Astrocyte (in vitro differentiated cells and primary cell): ENCODE measurements around the gene HSPA1A. TPM values are rescaled to one million over a fixed set of nuclear protein-coding genes. Genes with fewer than 3 reads are reported as not detected.

Experiments
- DNase-seq: peaks from one replicate; pipeline ENCODE4 v3.0.0-alpha.2; 2010; ENCODE audit warnings: low read depth
- FAIRE-seq: peaks from 2 replicates; lab custom pipeline; 2011; peaks lifted over from hg19 to GRCh38; lab: Jason Lieb, UNC
- H2AFZ ChIP-seq: 2 replicates; pipeline ENCODE4 v1.6.0; 2012; ENCODE audit warnings: low read depth, low read length, inconsistent platforms
- H3K27ac ChIP-seq: 2 replicates; pipeline ENCODE4 v1.5.1; 2011; ENCODE audit warnings: low read depth, low read length, inconsistent platforms
- H3K27me3 ChIP-seq: 2 replicates; pipeline ENCODE4 v1.6.0; 2011; ENCODE audit warnings: low read length, inconsistent platforms; ENCODE audit not compliant: insufficient read depth
- H3K36me3 ChIP-seq: 2 replicates; pipeline ENCODE4 v1.5.1; 2011; ENCODE audit warnings: low read length, inconsistent platforms; ENCODE audit not compliant: insufficient read depth
- H3K4me1 ChIP-seq: 2 replicates; pipeline ENCODE4 v1.5.1; 2011; ENCODE audit warnings: low read length, inconsistent platforms; ENCODE audit not compliant: insufficient read depth
- H3K4me2 ChIP-seq: 2 replicates; pipeline ENCODE4 v1.6.0; 2012; ENCODE audit warnings: low read length, inconsistent platforms
- H3K4me3 ChIP-seq: 2 replicates; pipeline ENCODE4 v1.5.1; 2011; ENCODE audit warnings: low read depth, mild to moderate bottlenecking, low read length, inconsistent platforms; ENCODE audit not compliant: insufficient read depth
- H3K79me2 ChIP-seq: 2 replicates; pipeline ENCODE4 v1.6.0; 2012; ENCODE audit warnings: mild to moderate bottlenecking, low read length, inconsistent platforms; ENCODE audit not compliant: insufficient read depth
- H3K9ac ChIP-seq: 2 replicates; pipeline ENCODE4 v1.6.0; 2012; ENCODE audit warnings: mild to moderate bottlenecking, low read length, inconsistent platforms
- H3K9me3 ChIP-seq: 2 replicates; pipeline ENCODE4 v1.5.1; 2012; ENCODE audit warnings: low read depth, mild to moderate bottlenecking, low read length, inconsistent platforms; ENCODE audit not compliant: insufficient read depth
- H4K20me1 ChIP-seq: 2 replicates; pipeline ENCODE4 v1.6.0; 2012; ENCODE audit warnings: low read length, inconsistent platforms; ENCODE audit not compliant: insufficient read depth
- H3K27ac Mint-ChIP-seq: one replicate; pipeline ENCODE4 v1.8.0; 2021; ENCODE audit warnings: mild to moderate bottlenecking, mixed read lengths; ENCODE audit not compliant: unreplicated experiment
- H3K27me3 Mint-ChIP-seq: one replicate; pipeline ENCODE4 v1.8.0; 2021; ENCODE audit warnings: low read depth, mixed read lengths; ENCODE audit not compliant: unreplicated experiment
- H3K36me3 Mint-ChIP-seq: one replicate; pipeline ENCODE4 v1.8.0; 2021; ENCODE audit warnings: low read depth, mixed read lengths; ENCODE audit not compliant: unreplicated experiment
- H3K4me1 Mint-ChIP-seq: one replicate; pipeline ENCODE4 v1.8.0; 2021; ENCODE audit warnings: low read depth, mixed read lengths; ENCODE audit not compliant: unreplicated experiment
- H3K4me3 Mint-ChIP-seq: one replicate; pipeline ENCODE4 v1.8.0; 2021; ENCODE audit warnings: mild to moderate bottlenecking, moderate library complexity, mixed read lengths; ENCODE audit not compliant: unreplicated experiment
- H3K9me3 Mint-ChIP-seq: one replicate; pipeline ENCODE4 v1.8.0; 2021; ENCODE audit warnings: mild to moderate bottlenecking, mixed read lengths; ENCODE audit not compliant: unreplicated experiment
- CTCF ChIP-seq: IDR thresholded peaks from 2 replicates; pipeline ENCODE4 v1.5.1; 2011; ENCODE audit warnings: low read depth, mild to moderate bottlenecking, inconsistent platforms, low read length, moderate library complexity; ENCODE audit not compliant: insufficient read depth
- EZH2 ChIP-seq: IDR thresholded peaks from 2 replicates; pipeline ENCODE4 v1.6.1; 2012; ENCODE audit warnings: mild to moderate bottlenecking, low read length, inconsistent platforms; ENCODE audit not compliant: insufficient read depth
- total RNA-seq: library from RNA; stranded (reverse); gene quantifications from 2 replicates; pipeline ENCODE4 v1.2.1, GENCODE V29; 2021

The HSPA1A gene
- total RNA-seq, 1 donor from 2014 or later, result 52.7 TPM

DNA sequence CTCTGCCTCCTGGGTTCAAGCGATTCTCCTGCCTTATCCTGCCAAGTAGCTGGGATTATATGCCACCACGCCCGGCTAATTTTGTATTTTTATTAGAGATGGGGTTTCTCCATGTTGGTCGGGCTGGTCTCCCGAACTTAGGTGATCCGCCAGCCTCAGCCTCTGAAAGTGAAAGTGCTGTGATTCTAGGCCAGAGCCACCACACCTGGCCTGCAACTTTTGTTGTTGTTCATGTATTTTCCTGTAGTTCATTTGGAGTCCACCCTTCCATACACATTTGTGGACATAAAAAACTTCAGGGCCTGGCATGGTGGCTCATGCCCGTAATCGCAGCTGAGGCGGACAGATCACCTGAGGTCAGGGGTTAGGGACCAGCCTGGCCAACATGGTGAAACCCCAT is 26.7 kb downstream of the HSPA1A start:
- FAIRE-seq, result no peak
- Mint-ChIP-seq H3K4me1 (peaks cover 11% of the 10 kb centered on the region), H3K27me3 (no peaks in the 10 kb centered on the region), H3K9me3 (no peaks in the 10 kb centered on the region), H3K36me3 (peaks cover 19% of the 10 kb centered on the region), H3K4me3 (no peak overlapping the region), H3K27ac (no peak overlapping the region)
- Histone ChIP-seq H3K27ac (no peak overlapping the region), H3K4me2 (no peak overlapping the region), H3K9me3 (no peaks in the 10 kb centered on the region), H2AFZ (no peak overlapping the region), H4K20me1 (peaks cover 44% of the 10 kb centered on the region), H3K36me3 (peaks cover 35% of the 10 kb centered on the region), H3K4me1 (peaks cover 15% of the 10 kb centered on the region), H3K79me2 (peaks cover 20% of the 10 kb centered on the region), H3K27me3 (no peaks in the 10 kb centered on the region), H3K4me3 (no peak overlapping the region), H3K9ac (no peak overlapping the region)
- DNase-seq, result no peak
- TF ChIP-seq EZH2 (no peak), CTCF (no peak)

DNA sequence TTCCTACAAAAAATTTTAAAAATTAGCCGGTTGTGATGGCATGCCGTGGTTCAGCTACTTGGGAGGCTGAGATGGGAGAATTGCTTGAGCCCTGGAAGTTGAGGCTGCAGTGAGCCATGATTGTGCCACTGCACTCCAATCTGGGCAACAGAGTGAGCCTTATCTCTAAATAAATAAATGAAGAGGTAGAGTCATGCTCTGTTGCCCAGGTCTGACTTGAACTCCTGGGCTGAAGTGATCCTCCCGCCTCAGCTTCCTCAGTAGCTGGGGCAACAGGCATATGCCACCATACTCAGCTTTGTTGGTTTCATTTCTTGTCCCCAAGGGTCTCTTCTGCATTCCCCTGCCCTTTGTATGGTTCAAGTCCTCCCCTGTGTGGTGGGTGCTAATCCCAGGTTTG is 29.2 kb downstream of the HSPA1A start:
- Histone ChIP-seq H3K4me3 (no peak overlapping the region), H3K27ac (no peak overlapping the region), H3K79me2 (no peaks in the 10 kb centered on the region), H3K9ac (no peak overlapping the region), H3K4me1 (no peaks in the 10 kb centered on the region), H4K20me1 (peaks cover 19% of the 10 kb centered on the region), H3K9me3 (no peaks in the 10 kb centered on the region), H2AFZ (no peak overlapping the region), H3K36me3 (peaks cover 12% of the 10 kb centered on the region), H3K4me2 (no peak overlapping the region), H3K27me3 (no peaks in the 10 kb centered on the region)
- Mint-ChIP-seq H3K27me3 (no peaks in the 10 kb centered on the region), H3K27ac (no peak overlapping the region), H3K9me3 (no peaks in the 10 kb centered on the region), H3K4me3 (no peak overlapping the region), H3K36me3 (peaks cover 7% of the 10 kb centered on the region), H3K4me1 (no peaks in the 10 kb centered on the region)
- FAIRE-seq, result no peak
- no peak for DNase-seq
- TF ChIP-seq CTCF, result no peak
- no peak for TF ChIP-seq EZH2

DNA sequence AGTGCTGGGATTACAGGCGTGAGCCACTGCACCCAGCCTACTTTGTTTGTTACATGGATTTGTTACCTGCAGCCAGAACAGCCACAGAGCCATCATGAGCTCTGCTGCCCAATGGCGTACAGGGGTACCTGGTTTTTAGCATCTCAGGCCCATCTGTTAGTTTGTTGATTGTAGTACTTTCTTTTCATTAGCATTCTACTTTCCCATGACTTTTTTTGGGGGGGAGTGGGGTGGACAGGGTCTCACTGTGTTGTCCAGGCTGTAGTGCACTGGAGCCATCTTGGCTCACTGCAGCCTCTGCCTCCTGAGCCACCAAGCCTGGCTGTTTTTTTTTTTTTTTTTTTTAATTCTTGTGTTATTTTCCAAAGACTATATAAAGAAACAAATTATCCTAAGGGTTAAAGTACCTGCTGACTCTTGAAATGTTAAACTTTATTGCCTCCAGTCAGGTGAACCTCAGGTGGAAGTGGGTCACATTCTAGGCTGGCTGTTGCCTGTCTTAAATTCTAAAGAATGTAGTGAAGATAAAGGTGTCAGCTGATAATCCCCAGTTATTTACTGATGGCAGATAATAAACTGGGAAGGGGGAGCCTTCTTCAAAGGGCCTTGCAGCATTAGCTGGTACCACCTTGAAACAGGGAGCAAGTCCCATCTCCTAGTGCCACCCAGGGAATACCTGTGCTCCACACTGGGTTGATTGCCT is 32.1 kb downstream of the HSPA1A start:
- Histone ChIP-seq H3K79me2 (no peaks in the 10 kb centered on the region), H3K4me2 (no peak overlapping the region), H3K4me1 (no peaks in the 10 kb centered on the region), H3K36me3 (no peaks in the 10 kb centered on the region), H3K4me3 (no peak overlapping the region), H3K9ac (no peak overlapping the region), H4K20me1 (no peaks in the 10 kb centered on the region), H3K9me3 (no peaks in the 10 kb centered on the region), H3K27ac (no peak overlapping the region), H2AFZ (no peak overlapping the region), H3K27me3 (no peaks in the 10 kb centered on the region)
- TF ChIP-seq EZH2, result no peak
- TF ChIP-seq CTCF, result no peak
- DNase-seq, result no peak
- H3K36me3 Mint-ChIP-seq, result no peaks in the 10 kb centered on the region
- no peak overlapping the region for H3K27ac Mint-ChIP-seq
- no peak overlapping the region for H3K4me3 Mint-ChIP-seq
- no peaks in the 10 kb centered on the region for H3K9me3 Mint-ChIP-seq
- FAIRE-seq, result no peak
- no peaks in the 10 kb centered on the region for H3K27me3 Mint-ChIP-seq
- peaks cover 5% of the 10 kb centered on the region for H3K4me1 Mint-ChIP-seq
